ENCODE measurements around the gene C1orf167.

GRCh38 chr1:11805422-11806306, 43.7 kb downstream of the C1orf167 start, which contains the start of the genes CLCN6 and MTHFR:
- no peak for TF ChIP-seq CTCF (conservative IDR thresholded peaks at IDR 0.05 in 1 of 2, IDR thresholded peaks at IDR 0.05 in 1 of 2; ENCODE audit: extremely low read depth in 1 of 2, insufficient read depth in 1 of 2, low read depth in 1 of 2, low read length in 2 of 2)
- no peak for TF ChIP-seq EZH2 (IDR thresholded peaks at IDR 0.05; ENCODE audit: borderline replicate concordance, low read length)

Measured in mammary epithelial cell (primary cell).